Colon (tissue), 2 donors: ENCODE data around the gene ARHGEF10L.
"Not testable (repeated sequence)": the region's sequence is repeated elsewhere in the genome, so short reads cannot be mapped to it uniquely, and the experiment has no call there.

Experiments used
- FAIRE-seq: peaks from 2 replicates; lab custom pipeline; 2012; peaks lifted over from hg19 to GRCh38; lab: Jason Lieb, UNC
- donor health status: control.
- donor health status: control.

ARHGEF10L gene

DNA sequence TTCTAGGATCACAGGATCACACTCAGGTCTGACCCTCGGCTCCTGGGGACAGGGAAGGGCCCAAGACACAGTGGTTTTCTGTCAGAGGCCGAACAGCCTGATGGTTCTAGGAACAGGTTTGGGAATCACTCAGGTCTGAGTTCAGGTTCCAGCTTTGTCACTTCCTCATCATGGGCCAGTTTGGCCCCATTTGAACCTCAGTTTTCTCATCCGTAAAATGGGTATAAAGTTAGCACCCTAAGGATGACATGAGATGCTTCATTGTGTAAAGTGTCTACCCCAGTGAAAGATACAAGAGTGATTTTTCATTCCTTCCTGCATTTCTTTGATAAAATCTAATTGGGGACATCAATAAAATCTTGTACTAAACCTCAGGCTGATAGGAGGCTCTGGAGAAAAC is 204.4 kb downstream of the ARHGEF10L start:
- FAIRE-seq = no peak

DNA sequence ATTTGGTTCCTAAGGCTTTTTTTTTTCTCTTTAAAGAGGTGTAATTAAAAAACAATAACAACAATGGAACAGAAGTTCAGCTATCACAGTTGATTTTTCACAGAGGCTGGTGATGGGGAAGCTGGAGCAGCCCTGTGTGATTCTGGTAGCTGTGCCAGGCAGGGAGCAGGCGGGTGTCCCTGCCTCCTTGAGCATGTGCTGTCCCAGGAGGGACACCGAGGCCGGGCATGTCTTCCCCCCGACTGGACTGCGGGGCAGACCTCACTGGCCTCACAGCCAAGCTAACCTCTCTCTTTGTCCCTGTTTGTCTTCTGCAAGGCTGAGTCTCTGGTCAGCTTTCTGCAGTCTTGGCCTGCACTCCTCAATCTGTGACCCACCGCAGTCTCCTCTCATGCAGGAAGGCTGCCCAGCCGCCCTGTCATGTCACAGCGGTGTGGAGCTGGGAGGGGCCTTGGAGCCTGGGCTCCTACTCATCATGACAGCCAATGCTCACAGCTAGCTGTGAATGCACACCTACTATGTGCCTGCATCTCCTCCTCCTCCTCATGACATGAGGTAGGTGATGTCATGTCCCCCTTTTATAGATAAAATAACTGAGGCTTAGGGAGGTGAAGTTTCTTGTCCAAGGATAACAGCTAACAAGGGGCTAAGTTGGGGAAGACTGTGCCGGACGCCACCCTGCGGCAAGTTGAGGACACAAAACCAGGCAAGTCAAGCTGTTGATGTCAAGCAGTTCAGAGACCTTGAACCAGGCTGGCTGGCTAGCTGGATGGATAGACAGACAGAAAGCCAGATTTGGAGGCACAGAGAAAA is 205.4 kb downstream of the ARHGEF10L start:
- no peak for FAIRE-seq

DNA sequence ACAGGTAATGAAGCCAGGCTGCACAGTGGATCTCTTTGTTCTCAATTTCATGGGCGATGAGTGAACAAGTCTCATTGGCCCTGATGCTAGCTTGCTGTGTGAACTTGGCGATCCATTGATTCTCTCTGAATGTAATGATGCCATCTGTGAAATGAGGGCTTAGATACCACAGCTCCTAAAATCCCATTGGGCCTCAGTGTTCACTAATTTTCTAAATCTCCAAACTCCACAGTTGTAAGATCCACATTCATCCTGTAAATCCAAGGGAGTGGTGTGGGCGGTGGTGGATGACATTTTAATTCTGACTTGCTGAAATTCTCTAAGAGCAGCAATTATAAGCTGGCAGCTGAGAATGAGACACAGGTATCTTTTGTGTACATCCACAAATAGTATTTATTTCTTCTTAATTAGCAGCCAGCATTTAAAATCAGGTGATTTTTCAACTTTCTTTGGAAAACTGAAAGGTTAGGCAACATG is 206.0 kb downstream of the ARHGEF10L start:
- no peak for FAIRE-seq

DNA sequence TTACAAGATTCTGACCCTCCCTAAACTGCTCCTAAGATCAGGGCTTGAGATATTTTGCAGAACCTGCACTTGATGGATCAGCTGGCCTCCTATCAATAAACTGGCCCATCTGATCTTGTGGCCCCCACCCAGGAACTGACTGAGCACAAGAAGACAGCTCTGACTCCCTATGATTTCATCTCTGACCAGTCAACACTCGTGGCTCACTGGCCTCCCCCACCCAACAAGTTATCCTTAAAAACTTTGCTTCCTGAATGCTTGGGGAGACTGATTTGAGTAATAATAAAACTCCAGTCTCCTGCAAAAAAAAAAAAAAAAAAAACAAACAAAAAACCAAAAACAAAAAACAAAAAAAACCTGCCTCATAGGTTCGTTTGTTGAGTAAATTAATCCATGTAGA is 206.8 kb downstream of the ARHGEF10L start:
- FAIRE-seq = not testable (repeated sequence)

DNA sequence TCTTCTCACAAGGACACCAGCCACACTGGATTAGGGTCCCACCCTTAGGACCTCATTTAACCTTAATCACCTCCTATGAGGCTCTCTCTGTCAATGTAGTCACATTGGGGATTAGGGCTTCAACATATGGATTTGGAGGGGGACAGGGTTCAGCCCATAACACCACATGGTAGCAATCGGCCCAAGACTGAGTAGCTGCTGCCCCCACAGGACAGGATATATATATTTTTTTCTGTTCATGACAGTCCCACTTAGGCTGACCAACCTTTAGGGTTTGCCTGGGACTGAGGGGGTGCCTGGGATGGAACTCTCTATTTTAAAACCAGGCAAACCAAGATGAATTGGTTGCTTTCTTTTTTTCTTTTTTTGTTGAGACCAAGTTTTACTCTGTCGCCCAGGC is 207.4 kb downstream of the ARHGEF10L start:
- FAIRE-seq = no peak
